HG03460 (cell line): ENCODE data around the gene PSG2.
"Not testable (repeated sequence)": the region's sequence is repeated elsewhere in the genome, so short reads cannot be mapped to it uniquely, and the experiment has no call there.

Experiments
- ATAC-seq: cut with Tn5 transposase; IDR thresholded peaks from one replicate; pipeline ENCODE4 v1.9.1; 2021; ENCODE audit not compliant: unreplicated experiment

PSG2 gene

GRCh38 chr19:43082601-43083000 lies at the start of gene PSG2:
Gene PSG2 (minus strand): TSS chr19:43082701. CDS start chr19:43082569, 132 bp downstream.
- not testable (repeated sequence) for ATAC-seq

GRCh38 chr19:43131281-43131842 lies 48.9 kb upstream of the PSG2 start:
- ATAC-seq = not testable (repeated sequence)

GRCh38 chr19:43129197-43129596 lies 46.7 kb upstream of the PSG2 start:
- not testable (repeated sequence) for ATAC-seq

- ATAC-seq = not testable (repeated sequence)
Measured at GRCh38 chr19:43127336-43127735, 44.8 kb upstream of the PSG2 start.

- no peak for ATAC-seq
Measured at GRCh38 chr19:43126720-43127119, 44.2 kb upstream of the PSG2 start.

- no peak for ATAC-seq
Measured at GRCh38 chr19:43124360-43124759, 41.9 kb upstream of the PSG2 start.

- ATAC-seq = not testable (repeated sequence)
Measured at GRCh38 chr19:43120433-43121026, 38.0 kb upstream of the PSG2 start.

GRCh38 chr19:43119526-43119925 lies 37.0 kb upstream of the PSG2 start:
- not testable (repeated sequence) for ATAC-seq

GRCh38 chr19:43116421-43116820 lies 33.9 kb upstream of the PSG2 start:
- ATAC-seq = not testable (repeated sequence)

GRCh38 chr19:43115548-43115947 lies 33.0 kb upstream of the PSG2 start:
- not testable (repeated sequence) for ATAC-seq

GRCh38 chr19:43115064-43115463 lies 32.6 kb upstream of the PSG2 start:
- not testable (repeated sequence) for ATAC-seq

GRCh38 chr19:43114626-43115025 lies 32.1 kb upstream of the PSG2 start:
- ATAC-seq = not testable (repeated sequence)

- not testable (repeated sequence) for ATAC-seq
Measured at GRCh38 chr19:43107401-43107800, 24.9 kb upstream of the PSG2 start.

GRCh38 chr19:43105496-43105895 lies 23.0 kb upstream of the PSG2 start:
- ATAC-seq = no peak

- ATAC-seq = not testable (repeated sequence)
Measured at GRCh38 chr19:43104215-43104850, 21.8 kb upstream of the PSG2 start.

GRCh38 chr19:43101950-43102349 lies 19.4 kb upstream of the PSG2 start:
- no peak for ATAC-seq

GRCh38 chr19:43098416-43098815 lies 15.9 kb upstream of the PSG2 start:
- ATAC-seq = not testable (repeated sequence)

- ATAC-seq = not testable (repeated sequence)
Measured at GRCh38 chr19:43087702-43088340, 5.3 kb upstream of the PSG2 start.

- ATAC-seq = not testable (repeated sequence)
Measured at GRCh38 chr19:43085796-43086530, 3.5 kb upstream of the PSG2 start.

GRCh38 chr19:43084196-43084832 lies 1.8 kb upstream of the PSG2 start:
- ATAC-seq = not testable (repeated sequence)

GRCh38 chr19:43083721-43084120 lies 1.2 kb upstream of the PSG2 start:
- not testable (repeated sequence) for ATAC-seq
